Fibroblast of lung (primary cell): ENCODE measurements around the gene PJA1. TPM values are rescaled to one million over a fixed set of nuclear protein-coding genes. Genes with fewer than 3 reads are reported as not detected.

Experiments
- DNase-seq, 2 donors: peaks; one replicate each; pipeline versions ENCODE4 v3.0.0 to v3.0.0-alpha.2; 2010; ENCODE audit warnings: low read depth in 2 of 2
- H2AFZ ChIP-seq: 2 replicates; pipeline ENCODE4 v1.5.1; 2012; ENCODE audit warnings: low read length, control low read depth, inconsistent platforms
- H3K27ac ChIP-seq: 2 replicates; pipeline ENCODE4 v1.5.1; 2011; ENCODE audit warnings: low read length, control low read depth; ENCODE audit not compliant: insufficient read depth
- H3K27me3 ChIP-seq: 2 replicates; pipeline ENCODE4 v1.5.1; 2011; ENCODE audit warnings: mild to moderate bottlenecking, low read length; ENCODE audit not compliant: control insufficient read depth, insufficient read depth
- H3K36me3 ChIP-seq: 2 replicates; pipeline ENCODE4 v1.5.1; 2011; ENCODE audit warnings: low read length; ENCODE audit not compliant: control insufficient read depth, insufficient read depth
- H3K4me1 ChIP-seq: 2 replicates; pipeline ENCODE4 v1.5.1; 2011; ENCODE audit warnings: low read length; ENCODE audit not compliant: control insufficient read depth, insufficient read depth; ENCODE audit errors: extremely low read depth
- H3K4me2 ChIP-seq: 2 replicates; pipeline ENCODE4 v1.5.1; 2011; ENCODE audit warnings: low read length, control low read depth; ENCODE audit not compliant: insufficient read depth; ENCODE audit errors: extremely low read depth
- H3K4me3 ChIP-seq, 4 experiments: fragments of 200-600 bp in 1 of 4; sonication (generic) in 1 of 4; replicated peaks in 1 of 4; 2 replicates each; pipeline ENCODE4 v1.5.1; 2011 to 2016; ENCODE audit warnings: low read length in 4 of 4, low read depth in 3 of 4, mild to moderate bottlenecking in 3 of 4, control low read depth in 2 of 4, inconsistent platforms in 1 of 4, mixed read lengths in 1 of 4; ENCODE audit not compliant: insufficient read depth in 1 of 4; ENCODE audit errors: control extremely low read depth in 1 of 4
- H3K79me2 ChIP-seq: 2 replicates; pipeline ENCODE4 v1.5.1; 2012; ENCODE audit warnings: mild to moderate bottlenecking, low read length, inconsistent platforms; ENCODE audit not compliant: control insufficient read depth, insufficient read depth
- H3K9ac ChIP-seq: 2 replicates; pipeline ENCODE4 v1.5.1; 2011; ENCODE audit warnings: mild to moderate bottlenecking, low read length, control low read depth; ENCODE audit not compliant: insufficient read depth
- H3K9me3 ChIP-seq: 2 replicates; pipeline ENCODE4 v1.5.1; 2012; ENCODE audit warnings: low read depth, low read length; ENCODE audit not compliant: control insufficient read depth, insufficient read depth
- H4K20me1 ChIP-seq: 2 replicates; pipeline ENCODE4 v1.5.1; 2011; ENCODE audit warnings: low read length; ENCODE audit not compliant: control insufficient read depth, insufficient read depth; ENCODE audit errors: extremely low read depth
- EZH2 ChIP-seq: IDR thresholded peaks from 2 replicates; pipeline ENCODE4 v1.5.1; 2012; ENCODE audit warnings: low read length, control low read depth, mild to moderate bottlenecking; ENCODE audit errors: missing control alignments
- polyA plus RNA-seq, 2 donors: library from polyadenylated mRNA; depleted of rRNA in 1 of 2; stranded (reverse) in 1 of 2; unstranded in 1 of 2; fragments of >200 nt; gene quantifications; 2 replicates each; pipeline ENCODE4 v1.2.1, GENCODE V29; 2011 to 2012; ENCODE audit warnings: missing spikeins in 1 of 2
- total RNA-seq: library from RNA; depleted of rRNA; stranded (reverse); fragments of >200 nt; gene quantifications from 2 replicates; pipeline ENCODE4 v1.2.1, GENCODE V29; 2014
- TF ChIP-seq, protein P1 (sequence below), 2 donors: IDR thresholded peaks in 1 of 2; conservative IDR thresholded peaks in 1 of 2; 1 replicate in 1 of 2; 2 replicates in 1 of 2; pipeline ENCODE4 v1.5.1; 2011 to 2012; ENCODE audit warnings: low read length in 2 of 2, control low read depth in 1 of 2, inconsistent platforms in 1 of 2, low read depth in 1 of 2, mild to moderate bottlenecking in 1 of 2

The PJA1 gene
- total and polyA plus RNA-seq, 2 donors (not counting 1 experiment from before 2014, with no cell fraction given): 24.7 to 28.2 TPM

DNA sequence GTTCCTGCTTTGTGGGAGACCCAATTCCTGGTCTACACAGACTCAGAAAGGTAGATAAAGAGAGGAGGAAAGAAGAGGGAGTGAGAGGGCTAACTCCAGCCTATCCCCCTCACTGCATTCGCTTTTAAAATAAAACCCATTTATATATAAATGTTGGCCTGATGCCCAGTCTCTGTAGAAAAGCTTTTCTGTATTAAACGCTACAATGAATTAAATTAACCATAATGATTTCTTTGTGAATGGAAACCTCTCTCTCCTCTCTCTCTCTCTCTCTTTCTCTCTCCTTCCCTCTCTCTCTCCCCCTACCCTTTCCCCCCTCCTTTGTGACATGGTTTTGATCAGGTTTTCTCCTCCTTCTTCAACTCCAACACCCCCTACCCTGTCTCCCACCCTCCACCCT, 34.8 kb downstream of the PJA1 start:
- H3K36me3 ChIP-seq: no peaks in the 10 kb centered on the region
- no peak overlapping the region for H3K4me3 ChIP-seq
- no peak for TF ChIP-seq EZH2
- TF ChIP-seq, protein P1, sequence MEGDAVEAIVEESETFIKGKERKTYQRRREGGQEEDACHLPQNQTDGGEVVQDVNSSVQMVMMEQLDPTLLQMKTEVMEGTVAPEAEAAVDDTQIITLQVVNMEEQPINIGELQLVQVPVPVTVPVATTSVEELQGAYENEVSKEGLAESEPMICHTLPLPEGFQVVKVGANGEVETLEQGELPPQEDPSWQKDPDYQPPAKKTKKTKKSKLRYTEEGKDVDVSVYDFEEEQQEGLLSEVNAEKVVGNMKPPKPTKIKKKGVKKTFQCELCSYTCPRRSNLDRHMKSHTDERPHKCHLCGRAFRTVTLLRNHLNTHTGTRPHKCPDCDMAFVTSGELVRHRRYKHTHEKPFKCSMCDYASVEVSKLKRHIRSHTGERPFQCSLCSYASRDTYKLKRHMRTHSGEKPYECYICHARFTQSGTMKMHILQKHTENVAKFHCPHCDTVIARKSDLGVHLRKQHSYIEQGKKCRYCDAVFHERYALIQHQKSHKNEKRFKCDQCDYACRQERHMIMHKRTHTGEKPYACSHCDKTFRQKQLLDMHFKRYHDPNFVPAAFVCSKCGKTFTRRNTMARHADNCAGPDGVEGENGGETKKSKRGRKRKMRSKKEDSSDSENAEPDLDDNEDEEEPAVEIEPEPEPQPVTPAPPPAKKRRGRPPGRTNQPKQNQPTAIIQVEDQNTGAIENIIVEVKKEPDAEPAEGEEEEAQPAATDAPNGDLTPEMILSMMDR (conservative IDR thresholded peaks at IDR 0.05 in 1 of 2, IDR thresholded peaks at IDR 0.05 in 1 of 2; ENCODE audit: low read depth in 1 of 2, low read length in 2 of 2): no peak
- H3K27ac ChIP-seq: no peak overlapping the region
- no peak for DNase-seq
- H4K20me1 ChIP-seq: no peaks in the 10 kb centered on the region
- H3K27me3 ChIP-seq: peaks cover 4% of the 10 kb centered on the region
- no peaks in the 10 kb centered on the region for H3K9me3 ChIP-seq
- H3K4me2 ChIP-seq: no peak overlapping the region
- no peak overlapping the region for H3K9ac ChIP-seq
- H2AFZ ChIP-seq: no peak overlapping the region
- no peaks in the 10 kb centered on the region for H3K79me2 ChIP-seq
- peaks cover 5% of the 10 kb centered on the region for H3K4me1 ChIP-seq

DNA sequence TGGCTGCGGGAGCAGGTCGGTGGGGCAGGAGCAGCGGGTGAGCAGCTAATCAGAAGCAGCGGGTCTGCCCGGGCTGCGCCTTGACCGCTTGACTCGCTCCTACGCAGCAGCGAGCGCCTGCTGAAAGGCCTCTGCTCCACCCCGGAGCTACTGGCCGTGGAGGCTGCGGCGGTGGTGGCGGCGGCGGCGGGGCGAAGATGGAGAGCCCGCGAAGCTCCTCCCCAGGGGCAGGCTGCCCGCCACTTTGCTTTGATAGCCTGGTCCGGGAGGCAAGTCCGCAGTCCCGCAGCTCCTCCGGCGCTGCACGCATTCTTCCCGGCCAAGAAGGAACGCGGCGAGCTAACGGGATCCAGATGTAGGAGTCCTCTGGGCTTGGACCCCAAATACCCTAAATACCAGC, 36.7 kb downstream of the PJA1 start:
- DNase-seq: peak in 1 of 2 donors; percentile 40
- Histone ChIP-seq H2AFZ (peak overlapping the region; percentile 17), H3K4me2 (peak overlapping the region; percentile 51), H3K9ac (no peak overlapping the region), H3K9me3 (no peaks in the 10 kb centered on the region), H3K79me2 (no peaks in the 10 kb centered on the region), H3K27me3 (peaks cover 4% of the 10 kb centered on the region), H4K20me1 (no peaks in the 10 kb centered on the region), H3K27ac (no peak overlapping the region), H3K4me3 (peak overlapping the region in 1 of 4 experiments; percentile 28), H3K36me3 (no peaks in the 10 kb centered on the region), H3K4me1 (peaks cover 5% of the 10 kb centered on the region)
- no peak for TF ChIP-seq EZH2
- TF ChIP-seq, protein P1 (conservative IDR thresholded peaks at IDR 0.05 in 1 of 2, IDR thresholded peaks at IDR 0.05 in 1 of 2; ENCODE audit: low read depth in 1 of 2, low read length in 2 of 2): no peak

DNA sequence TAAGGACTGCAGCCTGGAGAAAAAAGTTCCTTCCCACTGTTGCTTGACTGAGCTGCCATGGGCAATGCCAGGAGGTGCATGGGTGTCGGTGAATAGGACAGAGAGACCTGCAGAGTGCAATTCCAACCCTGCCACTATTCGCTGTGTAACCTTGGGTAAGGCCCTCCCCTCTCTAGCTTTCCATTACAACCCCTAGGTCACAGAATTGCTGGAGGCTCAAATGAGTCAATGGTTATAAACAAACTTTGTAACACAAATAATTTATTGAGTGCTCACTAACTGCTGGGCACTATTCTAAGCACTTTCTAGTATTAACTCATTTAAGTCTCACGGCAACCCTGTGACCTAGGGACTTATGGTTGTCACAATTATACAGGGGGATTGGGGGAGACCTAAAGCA, 37.8 kb downstream of the PJA1 start:
- no peaks in the 10 kb centered on the region for H3K36me3 ChIP-seq
- H3K79me2 ChIP-seq: no peaks in the 10 kb centered on the region
- H3K27ac ChIP-seq: no peak overlapping the region
- no peak overlapping the region for H3K4me2 ChIP-seq
- TF ChIP-seq, protein P1 (conservative IDR thresholded peaks at IDR 0.05 in 1 of 2, IDR thresholded peaks at IDR 0.05 in 1 of 2; ENCODE audit: low read depth in 1 of 2, low read length in 2 of 2): no peak
- no peak for TF ChIP-seq EZH2
- H3K9ac ChIP-seq: no peak overlapping the region
- no peak overlapping the region for H3K4me3 ChIP-seq
- no peaks in the 10 kb centered on the region for H3K27me3 ChIP-seq
- no peak overlapping the region for H2AFZ ChIP-seq
- no peaks in the 10 kb centered on the region for H4K20me1 ChIP-seq
- H3K9me3 ChIP-seq: no peaks in the 10 kb centered on the region
- H3K4me1 ChIP-seq: peaks cover 5% of the 10 kb centered on the region
- DNase-seq: no peak
